ENCODE results near the gene PLK3. TPM values are rescaled to one million over a fixed set of nuclear protein-coding genes. Genes with fewer than 3 reads are reported as not detected.

The PLK3 gene
- total RNA-seq, 2 donors from 2014 or later = 5.2 to 15.5 TPM

DNA sequence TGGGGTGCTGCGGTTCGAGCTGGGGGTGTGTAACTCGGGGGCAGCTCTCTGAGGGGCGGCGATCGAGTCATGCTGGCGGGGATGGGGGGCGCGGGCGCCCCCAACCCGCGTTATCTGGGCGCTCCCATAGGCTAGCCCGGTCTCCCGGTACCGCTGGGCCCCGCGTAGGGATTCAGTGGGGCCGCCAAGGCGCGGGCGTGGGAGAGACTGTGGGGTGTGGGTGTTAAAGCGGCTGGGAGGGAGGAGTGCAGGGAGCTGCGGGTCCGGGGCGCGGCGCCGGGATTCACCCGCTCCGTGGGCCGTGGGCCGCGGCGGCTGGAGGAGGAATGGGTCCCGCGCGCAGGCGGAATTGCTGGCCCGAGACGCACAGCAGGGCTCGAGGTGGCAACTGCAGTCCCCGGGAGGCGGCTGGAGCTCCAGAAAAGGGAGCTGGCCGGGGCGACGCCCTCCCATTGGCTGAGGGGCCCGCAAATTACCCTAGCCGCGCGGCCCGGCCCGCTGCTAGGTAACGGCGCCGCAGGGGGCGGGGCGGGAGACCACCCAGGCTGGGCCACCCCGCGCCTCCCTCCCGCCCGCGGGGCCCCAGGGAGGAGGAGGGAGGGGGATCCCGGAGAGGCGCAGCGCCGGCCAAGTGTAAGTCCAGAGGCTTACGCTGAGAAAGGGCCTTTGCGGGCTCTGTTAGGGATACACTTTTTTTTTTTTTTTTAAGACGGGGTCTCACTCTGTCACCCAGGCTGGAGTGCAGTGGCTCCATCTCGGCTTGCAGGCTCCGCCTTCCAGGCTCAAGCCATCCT is 42.9 kb downstream of the PLK3 start, which contains the start of gene PTCH2:
PTCH2 (minus strand) TSS at position 392 of the 794 bp plus-strand sequence; CDS start at position 71, 321 bp downstream.
- intact Hi-C loops (cut with DNase I) = loop anchor here (5.0 kb wide), 1 partner anchor 144 kb away; the partner anchor contains the start of gene EIF2B3
- Histone ChIP-seq H3K36me3 (no peaks in the 10 kb centered on the region), H3K27ac (peak within 1 kb of the TSS; percentile 45 to 46), H3K4me3 (peak within 1 kb of the TSS; percentile 34 to 46), H3K9me3 (no peaks in the 10 kb centered on the region), H3K27me3 (replicated peaks; ENCODE audit: insufficient read depth) (no peaks in the 10 kb centered on the region), H3K4me1 (replicated peaks) (no peaks in the 10 kb centered on the region)
- peak; percentile 51 for DNase-seq (ENCODE audit: low spot score)
- 2% methylated on average over 58 of the region's 72 CpGs for WGBS
- TF ChIP-seq, protein P1, sequence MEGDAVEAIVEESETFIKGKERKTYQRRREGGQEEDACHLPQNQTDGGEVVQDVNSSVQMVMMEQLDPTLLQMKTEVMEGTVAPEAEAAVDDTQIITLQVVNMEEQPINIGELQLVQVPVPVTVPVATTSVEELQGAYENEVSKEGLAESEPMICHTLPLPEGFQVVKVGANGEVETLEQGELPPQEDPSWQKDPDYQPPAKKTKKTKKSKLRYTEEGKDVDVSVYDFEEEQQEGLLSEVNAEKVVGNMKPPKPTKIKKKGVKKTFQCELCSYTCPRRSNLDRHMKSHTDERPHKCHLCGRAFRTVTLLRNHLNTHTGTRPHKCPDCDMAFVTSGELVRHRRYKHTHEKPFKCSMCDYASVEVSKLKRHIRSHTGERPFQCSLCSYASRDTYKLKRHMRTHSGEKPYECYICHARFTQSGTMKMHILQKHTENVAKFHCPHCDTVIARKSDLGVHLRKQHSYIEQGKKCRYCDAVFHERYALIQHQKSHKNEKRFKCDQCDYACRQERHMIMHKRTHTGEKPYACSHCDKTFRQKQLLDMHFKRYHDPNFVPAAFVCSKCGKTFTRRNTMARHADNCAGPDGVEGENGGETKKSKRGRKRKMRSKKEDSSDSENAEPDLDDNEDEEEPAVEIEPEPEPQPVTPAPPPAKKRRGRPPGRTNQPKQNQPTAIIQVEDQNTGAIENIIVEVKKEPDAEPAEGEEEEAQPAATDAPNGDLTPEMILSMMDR (IDR thresholded peaks at IDR 0.05) = peak in 1 of 4 experiments; percentile 17
- TF ChIP-seq POLR2AphosphoS5 (IDR thresholded peaks at IDR 0.05) (peak; percentile 37), POLR2A (IDR thresholded peaks at IDR 0.05) (peak; percentile 42)

- Histone ChIP-seq H3K27me3 (replicated peaks; ENCODE audit: insufficient read depth) (no peaks in the 10 kb centered on the region), H3K4me1 (replicated peaks) (no peaks in the 10 kb centered on the region), H3K4me3 (no peak overlapping the region), H3K27ac (no peak overlapping the region), H3K9me3 (no peaks in the 10 kb centered on the region), H3K36me3 (no peaks in the 10 kb centered on the region)
- no peak for DNase-seq (ENCODE audit: low spot score)
- 86% methylated on average over 1 of the region's 1 CpG for WGBS
- intact Hi-C loops (cut with DNase I) = no loop called here
- TF ChIP-seq, protein P1 (IDR thresholded peaks at IDR 0.05) = no peak
- TF ChIP-seq POLR2A (IDR thresholded peaks at IDR 0.05) = no peak
- TF ChIP-seq POLR2AphosphoS5 (IDR thresholded peaks at IDR 0.05) = no peak
Observed at GRCh38 chr1:44846985-44847384, 46.8 kb downstream of the PLK3 start.

DNA sequence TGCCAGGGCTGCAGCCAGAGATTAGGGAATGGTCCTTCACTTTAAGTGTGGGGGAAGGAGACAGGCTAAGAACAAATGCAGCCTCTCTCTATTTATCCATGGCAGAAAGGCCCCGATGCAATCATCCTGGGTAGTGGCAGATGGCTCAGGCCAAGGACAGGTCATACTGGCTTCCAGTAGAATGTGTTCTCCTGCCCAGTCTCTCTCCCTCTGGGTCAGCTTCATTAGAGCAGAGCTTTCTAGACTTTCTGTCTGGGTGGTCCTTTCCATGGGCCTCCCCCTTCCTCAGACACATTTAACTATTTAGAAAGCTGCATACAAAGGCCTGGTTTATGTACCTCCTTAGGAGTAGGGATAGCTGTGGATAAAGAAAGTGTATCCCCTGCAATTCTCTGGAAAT is 47.7 kb downstream of the PLK3 start:
- no peak overlapping the region for H3K4me3 ChIP-seq
- H3K9me3 ChIP-seq = no peaks in the 10 kb centered on the region
- H3K4me1 ChIP-seq (replicated peaks) = no peaks in the 10 kb centered on the region
- 86% methylated on average over 1 of the region's 1 CpG for WGBS
- no peak for DNase-seq (ENCODE audit: low spot score)
- TF ChIP-seq POLR2AphosphoS5 (IDR thresholded peaks at IDR 0.05) (no peak), POLR2A (IDR thresholded peaks at IDR 0.05) (no peak)
- TF ChIP-seq, protein P1 (IDR thresholded peaks at IDR 0.05) = no peak
- no peaks in the 10 kb centered on the region for H3K27me3 ChIP-seq (replicated peaks; ENCODE audit: insufficient read depth)
- intact Hi-C loops (cut with DNase I) = no loop called here
- H3K27ac ChIP-seq = no peak overlapping the region
- H3K36me3 ChIP-seq = no peaks in the 10 kb centered on the region

DNA sequence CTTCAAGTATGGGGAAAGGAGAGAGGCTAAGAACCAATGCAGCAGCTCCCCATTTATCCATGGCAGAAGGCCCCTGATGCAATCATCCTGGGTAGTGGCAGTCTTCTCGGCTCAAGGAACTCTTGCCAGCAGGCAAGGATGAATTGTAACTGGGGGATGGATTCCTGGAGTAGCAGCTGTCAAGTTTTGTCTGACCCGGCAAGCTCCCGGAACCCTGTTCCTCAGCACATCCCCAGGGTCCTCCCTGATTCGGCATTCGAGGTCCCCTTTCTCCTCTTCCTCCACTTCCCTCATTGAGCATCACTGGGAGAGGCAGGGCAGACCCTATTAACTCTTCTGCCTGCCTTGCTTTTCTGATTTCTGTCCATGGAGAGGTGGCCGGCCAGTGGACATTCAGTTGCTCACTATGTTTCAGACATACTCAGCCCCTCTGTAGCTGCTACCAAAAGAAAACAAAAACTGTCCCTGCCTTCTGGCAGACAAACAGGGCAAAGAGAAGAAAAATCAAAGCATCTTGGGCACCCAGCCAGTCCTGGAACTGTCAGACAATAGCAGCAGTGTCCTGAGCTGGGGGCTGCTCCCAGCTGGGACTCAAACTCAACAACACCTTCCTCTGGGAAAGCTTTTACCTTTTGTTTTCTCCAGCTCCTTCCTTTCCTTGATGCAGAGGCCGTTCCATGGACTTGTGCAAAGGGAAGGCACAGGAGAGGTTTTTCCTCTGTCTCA is 48.4 kb downstream of the PLK3 start:
- Histone ChIP-seq H3K27ac (no peak overlapping the region), H3K36me3 (no peaks in the 10 kb centered on the region), H3K27me3 (replicated peaks; ENCODE audit: insufficient read depth) (no peaks in the 10 kb centered on the region), H3K4me1 (replicated peaks) (no peaks in the 10 kb centered on the region), H3K9me3 (no peaks in the 10 kb centered on the region), H3K4me3 (no peak overlapping the region)
- TF ChIP-seq POLR2AphosphoS5 (IDR thresholded peaks at IDR 0.05) (no peak), POLR2A (IDR thresholded peaks at IDR 0.05) (no peak)
- TF ChIP-seq, protein P1 (IDR thresholded peaks at IDR 0.05) = no peak
- intact Hi-C loops (cut with DNase I) = no loop called here
- no peak for DNase-seq (ENCODE audit: low spot score)
- 61% methylated on average over 7 of the region's 7 CpGs for WGBS
